Endothelial cell of hepatic sinusoid (primary cell): Measurements from ENCODE around the gene HLF.
"Not testable (repeated sequence)": the region's sequence is repeated elsewhere in the genome, so short reads cannot be mapped to it uniquely, and the experiment has no call there.

Experiments used
- in situ Hi-C: cut with HindIII; loops from 2 replicates; pipeline ENCODE4 v1.10.0; 2017; ENCODE audit warnings: low sequenced_read_pairs

The HLF gene

GRCh38 chr17:55322453-55322985, 57.8 kb downstream of the HLF start:
- in situ Hi-C loops = no loop called here

GRCh38 chr17:55323518-55324295, 58.9 kb downstream of the HLF start:
- in situ Hi-C loops = no loop called here

GRCh38 chr17:55324296-55324978, 59.7 kb downstream of the HLF start:
- in situ Hi-C loops = no loop called here

GRCh38 chr17:55325406-55325805, 60.6 kb downstream of the HLF start:
- in situ Hi-C loops = no loop called here

- in situ Hi-C loops = no loop called here
These were observed 61.3 kb downstream of the HLF start for GRCh38 chr17:55326030-55326429.

- in situ Hi-C loops = no loop called here
These were observed 62.7 kb downstream of the HLF start for GRCh38 chr17:55327225-55328088.

GRCh38 chr17:55328514-55328913, 63.8 kb downstream of the HLF start:
- in situ Hi-C loops = not testable (repeated sequence)

- in situ Hi-C loops = no loop called here
These were observed 65.7 kb downstream of the HLF start for GRCh38 chr17:55330344-55330933.

- in situ Hi-C loops = no loop called here
These were observed 67.7 kb downstream of the HLF start for GRCh38 chr17:55332296-55333041.

- in situ Hi-C loops = no loop called here
These were observed 69.5 kb downstream of the HLF start for GRCh38 chr17:55334285-55334684.

GRCh38 chr17:55334881-55335540, 70.3 kb downstream of the HLF start:
- in situ Hi-C loops = no loop called here

GRCh38 chr17:55335625-55336024, 70.9 kb downstream of the HLF start:
- in situ Hi-C loops = no loop called here

GRCh38 chr17:55336426-55336825, 71.7 kb downstream of the HLF start:
- in situ Hi-C loops = no loop called here

- in situ Hi-C loops = no loop called here
These were observed 75.4 kb downstream of the HLF start for GRCh38 chr17:55340176-55340575.

GRCh38 chr17:55340686-55341085, 75.9 kb downstream of the HLF start:
- in situ Hi-C loops = no loop called here

- in situ Hi-C loops = no loop called here
These were observed 76.7 kb downstream of the HLF start for GRCh38 chr17:55341432-55341831.

- in situ Hi-C loops = no loop called here
These were observed 78.2 kb downstream of the HLF start for GRCh38 chr17:55342800-55343585.

GRCh38 chr17:55343900-55344513, 79.2 kb downstream of the HLF start:
- in situ Hi-C loops = no loop called here
